ENCODE measurements around the gene FICD. TPM values are rescaled to one million over a fixed set of nuclear protein-coding genes. Genes with fewer than 3 reads are reported as not detected.
A peak's percentile ranks its signal among the peaks of the same experiment; 100 is the strongest.

FICD gene
- total RNA-seq, 1 donor from 2014 or later, result 7.1 TPM

GRCh38 chr12:108526482-108527165 lies 11.5 kb downstream of the FICD start:
- Histone ChIP-seq H4K20me1 (ENCODE audit: low read depth) (peaks cover 47% of the 10 kb centered on the region), H3K9me3 (ENCODE audit: low read depth) (no peaks in the 10 kb centered on the region), H3F3A (ENCODE audit: low read depth) (peaks cover 50% of the 10 kb centered on the region), H3K79me2 (ENCODE audit: low read depth) (peaks cover 34% of the 10 kb centered on the region), H3K36me3 (peaks cover 9% of the 10 kb centered on the region), H3K9ac (no peak overlapping the region), H3K27ac (peak overlapping the region; percentile 95), H3K27me3 (no peaks in the 10 kb centered on the region), H2AFZ (replicated peaks) (no peak overlapping the region), H3K4me2 (peak overlapping the region; percentile 62), H3K4me1 (peaks cover 38% of the 10 kb centered on the region), H3K4me3 (peak overlapping the region; percentile 3)
- peaks cover 36% of the 10 kb centered on the region for H3K4me1 Mint-ChIP-seq
- H3K27ac Mint-ChIP-seq, result peak overlapping the region; percentile 85
- TF ChIP-seq EZH2phosphoT487 (IDR thresholded peaks at IDR 0.05) (peak; percentile 85), EZH2 (IDR thresholded peaks at IDR 0.05) (no peak), CTCF (IDR thresholded peaks at IDR 0.05) (peak; percentile 46)
- peak; percentile 91 for DNase-seq (ENCODE audit: low spot score)
- H3K4me3 Mint-ChIP-seq, result peak overlapping the region; percentile 56
- peaks cover 7% of the 10 kb centered on the region for H3K27me3 Mint-ChIP-seq (ENCODE audit: insufficient read depth, low read depth)
- no peaks in the 10 kb centered on the region for H3K9me3 Mint-ChIP-seq
- H3K36me3 Mint-ChIP-seq, result peaks cover 57% of the 10 kb centered on the region

- peak overlapping the region; percentile 3 for H3K4me3 ChIP-seq
- H3F3A ChIP-seq (ENCODE audit: low read depth), result peaks cover 47% of the 10 kb centered on the region
- no peak for DNase-seq (ENCODE audit: low spot score)
- H3K4me2 ChIP-seq, result peak overlapping the region; percentile 62
- H3K9ac ChIP-seq, result no peak overlapping the region
- peaks cover 38% of the 10 kb centered on the region for H3K4me1 ChIP-seq
- Mint-ChIP-seq H3K9me3 (no peaks in the 10 kb centered on the region), H3K27ac (peak overlapping the region; percentile 75), H3K4me1 (peaks cover 36% of the 10 kb centered on the region), H3K36me3 (peaks cover 53% of the 10 kb centered on the region), H3K4me3 (peak overlapping the region; percentile 39), H3K27me3 (ENCODE audit: insufficient read depth, low read depth) (peaks cover 7% of the 10 kb centered on the region)
- H3K36me3 ChIP-seq, result peaks cover 9% of the 10 kb centered on the region
- no peak overlapping the region for H2AFZ ChIP-seq (replicated peaks)
- peaks cover 47% of the 10 kb centered on the region for H4K20me1 ChIP-seq (ENCODE audit: low read depth)
- H3K9me3 ChIP-seq (ENCODE audit: low read depth), result no peaks in the 10 kb centered on the region
- peaks cover 34% of the 10 kb centered on the region for H3K79me2 ChIP-seq (ENCODE audit: low read depth)
- no peaks in the 10 kb centered on the region for H3K27me3 ChIP-seq
- TF ChIP-seq EZH2phosphoT487 (IDR thresholded peaks at IDR 0.05) (no peak), EZH2 (IDR thresholded peaks at IDR 0.05) (no peak), CTCF (IDR thresholded peaks at IDR 0.05) (no peak)
- peak overlapping the region; percentile 95 for H3K27ac ChIP-seq
Measured at GRCh38 chr12:108527166-108527496, 12.1 kb downstream of the FICD start.

- H3K36me3 ChIP-seq, result no peaks in the 10 kb centered on the region
- H3F3A ChIP-seq (ENCODE audit: low read depth), result peaks cover 41% of the 10 kb centered on the region
- no peaks in the 10 kb centered on the region for H3K9me3 ChIP-seq (ENCODE audit: low read depth)
- H3K4me1 ChIP-seq, result peaks cover 31% of the 10 kb centered on the region
- no peaks in the 10 kb centered on the region for H3K27me3 ChIP-seq
- Mint-ChIP-seq H3K4me1 (peaks cover 33% of the 10 kb centered on the region), H3K27ac (no peak overlapping the region), H3K27me3 (ENCODE audit: insufficient read depth, low read depth) (peaks cover 3% of the 10 kb centered on the region), H3K9me3 (no peaks in the 10 kb centered on the region), H3K4me3 (no peak overlapping the region), H3K36me3 (peaks cover 44% of the 10 kb centered on the region)
- peaks cover 23% of the 10 kb centered on the region for H3K79me2 ChIP-seq (ENCODE audit: low read depth)
- H4K20me1 ChIP-seq (ENCODE audit: low read depth), result peaks cover 34% of the 10 kb centered on the region
- H3K4me2 ChIP-seq, result no peak overlapping the region
- no peak overlapping the region for H3K4me3 ChIP-seq
- no peak overlapping the region for H3K27ac ChIP-seq
- H3K9ac ChIP-seq, result no peak overlapping the region
- TF ChIP-seq CTCF (IDR thresholded peaks at IDR 0.05), result no peak
- no peak for TF ChIP-seq EZH2 (IDR thresholded peaks at IDR 0.05)
- no peak for TF ChIP-seq EZH2phosphoT487 (IDR thresholded peaks at IDR 0.05)
- H2AFZ ChIP-seq (replicated peaks), result no peak overlapping the region
- no peak for DNase-seq (ENCODE audit: low spot score)
Measured at GRCh38 chr12:108530161-108530560, 15.1 kb downstream of the FICD start.
